ENCODE data around the gene LINC01488.

The LINC01488 gene

DNA sequence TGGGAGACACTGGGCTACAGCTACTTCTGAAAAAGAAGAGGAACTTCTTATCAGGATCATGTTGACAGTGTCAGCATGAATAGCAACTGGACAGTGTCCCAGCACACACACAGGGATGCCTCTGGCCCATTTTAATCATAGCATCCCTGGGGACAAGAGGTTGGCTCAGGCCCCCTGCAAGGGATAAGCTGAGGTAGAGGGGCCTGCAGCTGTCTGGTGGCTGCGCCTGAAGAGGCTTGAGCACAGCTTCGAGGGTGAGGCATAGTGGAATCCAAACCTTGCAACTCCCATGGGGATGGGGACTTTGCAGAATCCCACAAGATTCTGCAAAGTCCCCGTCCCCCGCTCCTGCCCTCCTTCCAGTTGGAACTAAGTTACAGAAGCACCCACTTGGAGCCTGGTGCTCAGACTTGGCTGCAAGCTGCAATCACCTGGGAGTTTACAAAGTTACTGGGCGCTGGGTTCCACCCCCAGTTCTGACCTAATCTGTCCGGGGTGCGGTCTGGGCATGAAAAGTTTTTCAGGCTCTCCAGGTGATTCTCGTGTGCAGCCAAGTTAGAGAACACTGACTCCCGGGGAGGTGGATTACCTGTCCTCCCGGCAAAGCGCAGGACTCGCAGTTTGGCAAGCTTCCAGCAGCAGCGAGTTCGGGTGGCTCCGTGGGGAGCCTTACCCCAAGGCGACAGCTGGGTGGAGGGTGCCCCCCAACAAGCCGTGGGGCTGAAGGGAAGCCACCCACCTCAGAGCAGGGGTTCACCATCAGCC is 16.0 kb upstream of the LINC01488 start:
- no peak for DNase-seq

GRCh38 chr11:69466039-69466438 is 15.4 kb upstream of the LINC01488 start:
- no peak for DNase-seq

GRCh38 chr11:69467196-69467595 is 14.3 kb upstream of the LINC01488 start:
- no peak for DNase-seq

DNA sequence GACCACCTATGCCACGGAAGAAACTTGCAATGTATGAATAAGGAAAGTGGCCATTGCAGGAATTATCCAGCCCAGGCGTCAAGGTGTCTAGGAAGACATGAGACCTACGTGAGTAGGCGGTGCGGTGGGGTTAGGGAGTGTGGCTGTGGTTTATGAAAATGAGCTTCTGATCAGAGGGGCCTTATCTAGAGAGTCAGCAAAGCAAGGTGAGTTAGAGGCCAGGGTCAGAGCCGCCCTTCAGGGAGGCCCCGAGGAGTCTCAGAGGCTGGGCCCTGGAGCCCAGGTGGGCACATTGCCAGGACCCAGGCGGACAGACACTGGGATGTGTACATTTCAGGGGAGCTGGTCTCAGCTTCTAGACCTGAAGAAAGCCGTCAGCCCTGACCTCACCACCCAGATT is 13.8 kb upstream of the LINC01488 start:
- no peak for DNase-seq

GRCh38 chr11:69468221-69468620 is 13.2 kb upstream of the LINC01488 start:
- no peak for DNase-seq

- DNase-seq = no peak
Measured at GRCh38 chr11:69468911-69469885, 12.3 kb upstream of the LINC01488 start.

DNA sequence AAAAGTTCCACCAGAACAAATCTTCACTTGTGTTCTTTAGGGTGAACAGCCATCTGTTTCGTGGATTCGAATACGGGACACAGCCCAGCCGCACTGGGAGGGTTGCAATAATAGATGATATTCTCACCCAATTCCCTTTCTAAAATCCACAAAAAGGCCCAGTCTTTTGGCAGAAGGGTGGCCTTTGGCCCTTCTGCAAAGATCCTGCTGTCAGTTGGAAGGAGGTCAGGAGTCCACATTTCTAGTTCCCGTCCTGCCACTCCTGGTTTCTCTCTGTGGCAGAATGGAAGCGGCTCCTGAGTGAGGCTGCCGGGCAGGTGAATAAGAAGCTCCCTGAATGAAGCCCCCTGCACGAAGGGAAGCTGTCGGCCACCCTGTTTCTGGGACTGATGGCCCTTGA is 11.2 kb upstream of the LINC01488 start:
- no peak for DNase-seq

DNA sequence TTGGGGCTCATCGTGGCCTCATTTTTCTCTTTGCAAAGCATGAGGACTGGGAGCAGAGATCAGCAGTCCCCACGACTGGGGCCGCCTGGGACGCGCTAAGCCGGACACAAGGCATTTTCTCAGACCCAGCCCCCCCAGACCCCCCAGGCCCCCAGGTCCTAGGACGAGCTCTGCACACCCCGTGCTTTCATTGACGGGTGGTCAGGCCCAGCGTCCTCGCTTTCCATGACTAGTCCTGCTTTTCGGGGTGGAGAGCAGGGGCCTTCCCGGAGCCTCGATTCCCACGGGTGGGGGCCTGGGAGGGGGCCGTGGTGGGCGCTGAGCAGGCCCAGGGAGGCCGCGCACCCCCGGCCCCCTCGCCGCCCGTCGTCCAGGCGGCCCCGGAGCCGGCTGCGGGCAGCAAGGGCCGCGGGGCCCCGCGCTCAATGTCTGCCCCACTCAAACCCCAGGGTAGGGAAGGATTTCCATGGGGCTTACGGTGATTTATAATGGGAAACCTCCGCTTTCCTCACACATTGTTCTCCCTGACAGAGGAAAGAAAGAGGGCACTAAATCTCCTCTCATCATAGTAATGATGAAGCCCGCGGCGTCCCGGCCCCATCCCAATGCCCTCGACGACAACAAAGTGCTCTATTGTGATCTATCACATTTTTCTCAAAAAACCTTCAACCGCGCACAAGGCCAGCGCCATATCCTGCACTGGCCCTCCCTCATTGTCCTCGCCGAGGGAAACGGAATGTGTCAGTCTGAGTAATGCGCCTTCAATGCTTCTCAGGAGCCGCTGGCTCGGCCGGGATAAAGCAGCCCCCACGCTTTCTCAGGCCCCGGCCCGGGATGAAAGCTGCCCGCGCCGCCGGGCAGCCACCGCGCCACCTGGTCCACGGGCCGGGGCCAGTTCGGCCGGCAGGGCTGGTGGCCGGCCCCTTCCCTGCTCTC is 10.4 kb upstream of the LINC01488 start:
- DNase-seq = no peak

- no peak for DNase-seq
Measured at GRCh38 chr11:69471729-69472540, 9.5 kb upstream of the LINC01488 start.

- no peak for DNase-seq
Measured at GRCh38 chr11:69472541-69473275, 8.8 kb upstream of the LINC01488 start.

GRCh38 chr11:69473276-69473845 is 8.1 kb upstream of the LINC01488 start:
- no peak for DNase-seq

- no peak for DNase-seq
Measured at GRCh38 chr11:69474736-69475135, 6.7 kb upstream of the LINC01488 start.

GRCh38 chr11:69475141-69475865 is 6.2 kb upstream of the LINC01488 start:
- DNase-seq = no peak

- no peak for DNase-seq
Measured at GRCh38 chr11:69475866-69476471, 5.5 kb upstream of the LINC01488 start.

DNA sequence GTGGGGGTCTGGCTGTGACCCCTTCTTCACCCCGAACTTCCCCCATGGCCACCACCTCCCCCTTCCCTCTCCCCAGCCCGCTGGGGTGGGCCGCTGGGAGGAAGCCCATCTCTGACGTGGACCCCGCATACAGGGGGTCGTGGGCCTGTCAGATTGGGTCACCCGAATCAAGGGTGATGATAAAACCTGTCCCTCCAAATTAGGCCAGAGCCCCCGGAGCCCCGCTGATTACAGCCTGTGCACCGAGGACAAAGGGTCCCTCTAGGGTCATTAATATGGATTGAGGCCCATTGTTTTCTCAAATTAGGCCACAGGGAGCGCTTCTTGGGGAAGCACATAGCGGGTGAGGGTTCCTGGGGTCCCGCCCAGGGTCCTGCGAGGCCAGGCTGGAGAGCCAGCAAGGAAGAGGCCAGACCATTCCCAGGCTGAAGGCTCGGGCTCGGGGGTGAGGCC is 4.9 kb upstream of the LINC01488 start:
- DNase-seq = no peak

DNA sequence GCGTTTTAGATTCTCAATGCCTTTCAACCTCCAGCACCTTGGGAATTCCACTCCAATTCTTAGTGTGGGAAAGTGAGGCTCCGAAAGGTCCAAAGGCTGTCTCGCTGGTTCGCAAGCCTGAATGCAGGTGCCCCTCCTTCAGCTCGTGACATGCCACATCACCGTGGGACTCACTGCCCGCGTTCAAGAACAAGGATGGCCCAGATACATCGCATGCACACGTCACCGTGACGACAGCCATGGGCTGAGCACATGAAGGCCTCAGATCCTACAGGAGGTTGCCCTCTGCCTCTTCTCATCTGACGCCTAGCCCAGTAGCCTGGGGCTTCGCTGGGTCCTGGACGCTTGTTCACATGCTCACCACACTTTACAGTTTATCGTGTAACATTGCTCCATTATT is 4.4 kb upstream of the LINC01488 start:
- no peak for DNase-seq

DNA sequence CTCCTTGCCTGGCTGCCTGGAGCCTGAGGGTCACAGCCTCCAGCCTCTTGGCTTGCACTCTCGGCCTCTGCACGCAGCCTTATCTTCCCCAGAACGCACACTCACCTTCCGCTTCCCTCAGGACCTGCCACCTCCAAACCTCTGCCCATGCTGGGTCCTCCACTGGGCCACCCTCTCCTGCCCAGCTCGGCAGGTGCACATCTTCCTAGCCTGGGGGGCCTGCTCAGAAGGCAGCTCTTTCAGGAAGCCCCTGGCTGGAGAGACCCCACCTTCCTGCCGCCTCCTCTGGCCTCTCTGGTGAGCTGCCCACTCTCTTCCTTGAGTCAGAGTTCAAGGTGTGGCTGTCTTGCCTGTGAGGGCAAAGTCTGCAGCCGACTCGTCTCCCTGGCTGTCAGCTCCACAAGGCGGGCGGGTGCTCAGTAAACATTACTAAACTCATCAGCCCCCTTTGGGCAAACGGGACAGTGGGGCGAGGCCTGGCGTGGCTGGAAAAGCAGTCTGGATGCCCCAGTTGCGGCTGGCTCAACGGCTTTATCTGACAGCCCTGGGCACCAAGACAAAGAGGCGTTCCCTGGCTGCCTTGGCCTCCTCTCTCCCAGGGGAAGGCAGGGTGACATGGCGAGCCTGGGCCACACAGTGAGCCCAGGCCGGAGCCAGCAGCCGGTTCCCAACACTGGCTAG is 1.7 kb upstream of the LINC01488 start:
- no peak for DNase-seq

DNA sequence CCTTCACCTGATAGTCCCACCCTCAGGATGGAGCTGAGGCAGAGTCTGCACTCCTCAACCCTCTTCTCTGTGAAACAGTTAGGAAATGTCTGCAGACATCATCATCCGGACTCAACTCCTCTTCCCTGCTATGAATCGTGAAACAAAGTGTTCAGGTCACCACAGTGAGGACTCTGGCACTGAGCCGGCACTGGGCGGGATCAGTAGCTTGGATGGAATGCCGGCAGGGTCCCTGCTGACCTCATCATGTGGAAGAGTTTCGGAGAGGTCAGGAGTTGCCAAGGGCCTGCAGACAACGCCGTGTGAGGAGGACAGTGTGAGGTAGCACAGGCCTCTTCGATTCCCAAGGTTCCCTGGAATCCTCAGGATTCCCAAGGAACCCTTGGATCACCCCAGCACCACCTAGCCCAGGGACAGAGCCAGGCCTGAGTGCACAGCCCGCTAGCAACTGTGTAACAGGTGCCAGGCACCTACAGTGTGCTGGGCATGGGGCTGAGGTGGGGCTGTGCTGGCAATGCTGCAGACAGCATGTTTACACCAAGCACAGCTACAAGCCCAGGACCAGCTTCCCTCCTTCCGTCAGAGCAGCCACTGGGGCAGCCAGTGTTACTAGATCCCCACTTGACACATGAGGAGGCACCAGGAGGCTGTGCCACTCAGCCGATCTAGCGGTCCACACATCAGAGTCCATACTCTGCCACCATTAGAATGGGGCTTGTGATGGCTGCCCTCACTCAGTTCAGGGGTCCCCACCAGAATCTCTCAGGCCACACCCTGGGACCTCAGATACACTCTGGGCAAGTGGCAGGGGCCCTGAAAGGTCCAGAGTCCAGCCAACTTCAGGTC is 693 bp upstream of the LINC01488 start:
- DNase-seq = no peak
